ENCODE measurements around the gene SPOPL.
A peak's percentile ranks its signal among the peaks of the same experiment; 100 is the strongest.
"Not testable (repeated sequence)": the region's sequence is repeated elsewhere in the genome, so short reads cannot be mapped to it uniquely, and the experiment has no call there.

SPOPL gene

GRCh38 chr2:138524353-138524752, 22.8 kb downstream of the SPOPL start:
- DNase-seq, result not testable (repeated sequence)

DNA sequence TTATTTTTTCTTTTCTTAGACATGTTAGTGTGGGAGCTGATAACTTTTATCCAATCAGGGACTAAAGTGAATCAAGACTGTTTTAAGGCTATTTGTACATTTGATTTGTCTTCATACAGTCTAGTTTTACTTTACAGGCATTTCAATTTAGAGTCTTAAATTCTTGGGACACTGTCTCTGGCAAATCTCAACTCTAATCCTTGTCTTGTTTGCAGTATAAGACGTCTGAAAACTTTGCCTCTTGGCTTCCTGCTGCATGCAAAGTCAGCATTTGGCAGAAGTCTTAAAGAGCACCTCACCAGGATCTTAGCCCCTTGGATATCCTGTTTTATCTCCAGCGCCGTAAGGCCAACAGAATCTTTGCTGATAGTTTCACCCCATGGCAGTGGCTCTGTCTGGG, 30.3 kb downstream of the SPOPL start:
- DNase-seq, result no peak

DNA sequence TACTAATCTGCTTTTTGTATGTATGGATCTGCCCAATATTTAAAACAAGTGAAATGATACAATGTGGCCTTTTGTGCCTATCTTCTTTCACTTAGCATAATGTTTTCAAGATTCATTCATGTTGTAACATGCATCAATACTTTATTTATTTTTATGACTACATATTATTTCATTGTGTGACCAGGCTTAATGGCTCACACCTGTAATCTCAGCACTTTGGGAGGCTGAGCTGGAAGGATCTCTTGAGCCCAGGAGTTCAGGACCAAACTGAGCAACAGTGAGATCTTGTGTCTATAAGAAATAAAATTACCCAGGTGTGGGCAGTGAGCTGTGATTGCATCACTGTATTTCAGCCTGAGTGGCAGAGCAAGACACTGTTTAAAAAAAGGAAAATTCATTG, 33.2 kb downstream of the SPOPL start:
- DNase-seq, result no peak

- DNase-seq, result peak; percentile 77
These were observed 34.7 kb downstream of the SPOPL start for GRCh38 chr2:138536302-138536701.

DNA sequence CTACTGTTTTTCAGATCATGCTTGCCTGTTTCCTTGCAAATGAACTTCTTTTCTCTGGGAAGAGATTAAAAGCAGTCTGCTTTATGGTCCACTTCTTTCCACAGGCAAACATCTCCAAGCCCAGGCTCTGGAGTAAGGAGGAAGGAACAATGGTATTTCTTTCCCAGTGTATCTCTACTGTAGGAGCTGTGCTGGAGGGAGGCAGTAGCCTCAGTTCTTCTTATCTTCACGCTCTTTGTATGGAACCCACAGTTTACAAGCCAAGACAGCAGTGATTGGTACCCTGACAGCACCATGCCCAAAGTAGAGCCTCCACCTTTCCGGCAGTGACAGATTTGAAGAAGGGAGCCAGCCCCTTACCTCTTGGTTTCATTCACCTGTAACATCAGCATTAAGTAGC, 35.2 kb downstream of the SPOPL start:
- no peak for DNase-seq

DNA sequence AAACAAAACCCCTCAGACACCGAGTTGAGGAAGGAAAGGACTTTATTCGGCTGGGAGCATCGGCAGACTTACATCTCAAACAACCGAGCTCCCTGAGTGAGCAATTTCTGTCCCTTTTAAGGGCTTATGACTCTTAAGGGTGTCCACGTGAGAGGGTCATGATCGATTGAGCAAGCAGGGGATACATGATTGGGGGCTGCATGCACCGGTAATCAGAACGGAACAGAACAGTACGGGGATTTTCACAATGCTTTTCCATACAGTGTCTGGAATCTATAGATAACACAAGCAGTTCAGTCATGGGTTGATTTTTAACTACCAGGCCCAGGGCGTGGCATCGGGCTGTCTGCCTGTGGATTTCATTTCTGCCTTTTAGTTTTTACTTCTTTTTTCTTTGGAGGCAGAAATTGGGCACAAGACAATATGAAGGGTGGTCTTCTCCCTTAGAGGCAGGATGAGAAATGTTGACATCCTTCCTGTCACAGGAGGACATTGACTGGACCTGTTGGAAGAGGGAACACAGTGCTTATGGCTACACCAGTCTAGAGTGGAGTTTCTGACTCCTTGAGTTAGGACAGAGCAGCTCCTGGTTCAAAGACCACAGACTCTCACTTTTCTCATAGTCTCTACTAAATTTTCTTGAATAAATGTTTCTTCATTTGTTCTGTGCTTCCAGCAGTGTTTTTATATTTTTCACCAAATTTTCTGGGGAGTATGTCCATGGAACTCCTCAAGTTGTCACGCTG, 35.8 kb downstream of the SPOPL start:
- no peak for DNase-seq

DNA sequence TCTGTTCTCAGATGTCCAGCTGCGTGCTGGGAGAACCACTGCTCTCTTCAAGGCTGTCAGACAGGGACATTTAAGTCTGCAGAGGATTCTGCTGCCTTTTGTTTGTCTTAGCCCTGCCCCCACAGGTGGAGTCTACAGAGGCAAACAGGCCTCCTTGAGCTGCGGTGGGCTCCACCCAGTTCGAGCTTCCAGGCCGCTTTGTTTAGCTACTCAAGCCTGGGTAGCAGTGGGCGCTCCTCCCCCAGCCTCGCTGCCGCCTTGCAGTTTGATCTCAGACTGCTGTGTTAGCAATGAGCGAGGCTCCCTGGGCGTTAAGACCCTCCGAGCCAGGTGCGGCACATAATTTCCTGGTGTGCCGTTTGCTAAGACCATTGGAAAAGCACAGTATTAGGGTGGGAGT, 42.6 kb downstream of the SPOPL start:
- not testable (repeated sequence) for DNase-seq

GRCh38 chr2:138548796-138549195, 47.2 kb downstream of the SPOPL start:
- DNase-seq, result no peak

DNA sequence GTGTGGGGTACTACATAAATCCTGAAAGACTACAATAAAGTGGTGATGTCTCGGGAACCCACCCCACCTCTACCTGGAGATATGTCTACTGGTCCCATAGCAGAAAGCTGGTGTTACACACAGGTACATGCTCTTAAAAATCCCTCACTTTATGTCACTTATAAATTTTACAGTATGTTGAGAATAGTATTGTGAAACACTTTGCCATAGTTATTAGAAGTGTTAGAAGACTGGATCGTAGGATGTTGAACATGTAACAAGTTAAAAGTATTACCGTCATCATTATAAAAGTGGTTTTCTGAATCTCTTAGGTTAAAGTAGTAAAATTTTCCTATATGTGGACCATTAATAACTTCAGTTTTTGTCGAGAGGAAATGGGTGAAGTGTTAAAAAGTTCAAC, 48.6 kb downstream of the SPOPL start:
- no peak for DNase-seq

DNA sequence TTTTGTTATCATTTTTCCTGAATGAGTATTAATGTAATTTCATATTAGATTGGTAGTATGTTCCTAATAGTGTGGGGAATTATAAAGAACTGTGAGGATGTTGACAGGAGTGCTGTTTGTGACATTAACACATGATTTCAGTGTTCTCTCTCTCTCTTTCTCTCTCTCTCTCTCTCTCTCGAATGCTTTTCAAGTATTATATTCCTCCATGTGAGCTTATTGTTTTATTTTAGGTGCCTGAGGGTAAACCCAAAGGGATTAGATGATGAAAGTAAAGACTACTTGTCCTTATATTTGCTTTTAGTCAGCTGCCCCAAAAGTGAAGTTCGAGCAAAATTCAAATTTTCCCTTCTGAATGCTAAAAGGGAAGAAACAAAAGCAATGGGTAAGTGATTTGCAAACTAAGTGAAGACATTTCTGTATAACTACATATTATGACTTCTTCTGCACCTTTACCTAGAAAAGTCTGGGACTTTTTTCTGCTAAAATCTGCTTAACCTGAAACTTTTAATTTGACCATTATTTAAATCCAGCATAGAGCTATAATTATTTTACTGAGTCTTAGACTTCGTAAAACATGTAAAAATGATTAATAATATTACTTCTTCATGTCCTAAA, 49.2 kb downstream of the SPOPL start:
- DNase-seq, result no peak

DNA sequence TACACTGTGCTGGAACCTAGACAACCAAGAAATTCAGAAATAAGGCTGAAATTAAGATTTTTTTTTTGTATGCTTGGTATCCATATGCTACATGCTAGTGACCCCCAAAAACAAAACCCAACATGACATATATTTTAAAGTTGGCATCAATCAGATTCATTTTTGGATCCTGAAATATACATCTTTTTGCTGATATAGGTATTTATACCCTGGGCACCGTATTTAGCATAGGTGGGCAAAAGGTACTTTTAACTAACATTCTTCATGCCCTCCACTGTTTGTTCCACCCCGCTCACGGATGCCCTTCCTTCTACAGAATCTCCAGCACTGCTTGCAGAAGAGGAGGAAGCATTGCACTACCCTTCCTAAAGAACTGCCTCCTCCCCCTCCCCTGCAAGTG, 52.6 kb downstream of the SPOPL start:
- no peak for DNase-seq

DNA sequence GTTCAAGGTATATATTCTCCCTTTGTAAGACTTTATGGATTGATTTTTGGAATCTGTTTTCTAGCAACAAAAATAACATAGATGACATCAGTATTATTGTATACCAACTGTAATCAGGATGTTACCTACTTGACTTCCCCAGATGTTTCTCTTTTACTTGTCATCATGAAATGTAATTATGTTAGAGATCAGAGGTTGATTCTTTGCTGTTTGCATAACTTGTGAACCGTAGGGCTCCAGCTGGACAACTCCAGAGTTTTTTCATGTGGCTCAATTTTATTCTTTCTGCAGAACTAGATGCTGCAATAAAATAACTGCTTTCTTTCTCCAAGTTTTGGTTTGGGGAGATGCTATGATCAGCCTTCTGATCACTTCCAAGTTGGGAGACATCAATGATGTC, 58.1 kb downstream of the SPOPL start:
- DNase-seq, result no peak

DNA sequence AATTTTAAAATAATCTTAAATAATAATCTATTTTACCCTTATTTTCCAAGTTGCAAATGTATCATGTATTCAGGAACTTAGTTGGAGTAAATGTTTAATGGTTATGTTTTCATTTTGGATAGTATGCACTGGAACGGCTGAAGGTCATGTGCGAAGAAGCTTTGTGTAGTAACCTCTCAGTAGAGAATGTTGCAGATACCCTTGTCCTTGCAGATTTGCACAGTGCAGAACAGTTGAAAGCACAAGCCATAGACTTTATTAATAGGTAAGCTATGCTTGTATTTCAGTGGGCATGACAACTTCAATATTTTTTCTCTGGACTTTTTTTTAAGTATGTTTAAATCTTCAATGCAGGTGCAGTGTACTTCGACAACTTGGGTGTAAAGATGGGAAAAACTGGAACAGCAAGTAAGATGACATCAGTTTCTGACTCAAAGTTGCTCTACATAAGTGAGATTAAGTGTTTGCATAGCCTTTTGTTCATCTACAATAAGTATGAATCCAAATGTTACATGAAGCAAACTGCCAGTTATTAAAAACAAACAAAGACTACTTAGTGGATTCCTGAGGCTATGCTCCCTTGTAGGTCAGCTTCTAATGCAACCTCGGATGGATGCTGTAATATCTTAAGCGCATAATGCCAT, 63.1 kb downstream of the SPOPL start:
- DNase-seq, result no peak

GRCh38 chr2:138565230-138565598, 63.6 kb downstream of the SPOPL start:
- no peak for DNase-seq

DNA sequence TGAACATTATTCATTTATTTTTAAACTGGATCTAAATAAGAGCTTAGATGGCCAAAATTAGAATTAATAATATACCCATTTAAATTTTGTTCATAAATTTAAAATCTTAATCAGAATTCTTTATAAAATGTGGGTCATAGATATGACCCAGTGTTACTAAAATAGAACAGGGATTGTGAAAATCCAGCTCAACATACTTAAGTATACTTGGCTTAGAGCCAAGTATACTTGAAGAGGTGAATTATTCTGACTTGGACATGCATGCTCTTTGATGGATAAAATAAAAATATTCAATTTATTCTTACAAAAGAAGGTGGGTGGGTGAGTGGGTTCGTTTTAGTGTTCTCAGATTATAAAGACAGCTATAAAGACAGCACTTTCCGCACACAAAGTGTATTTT, 70.7 kb downstream of the SPOPL start:
- DNase-seq, result no peak

DNA sequence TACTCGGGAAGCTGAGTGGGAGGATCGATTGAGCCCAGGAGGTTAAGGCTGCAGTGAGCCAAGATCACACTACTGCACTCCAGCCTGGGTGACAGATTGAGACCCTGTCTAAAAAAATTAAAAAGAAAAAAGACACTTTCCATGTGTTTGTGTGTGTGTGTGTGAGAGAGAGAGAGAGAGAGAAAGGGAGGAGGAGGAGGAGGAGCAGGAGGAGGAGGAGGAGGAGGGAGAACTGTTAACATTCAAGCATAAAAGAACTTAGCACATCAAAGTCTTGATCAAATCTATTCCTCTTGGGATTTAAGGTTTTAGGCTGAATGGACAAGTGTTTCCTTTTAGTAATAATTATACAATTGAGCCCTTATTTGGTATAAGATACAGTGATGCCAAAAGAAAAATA, 75.5 kb downstream of the SPOPL start:
- no peak for DNase-seq

DNA sequence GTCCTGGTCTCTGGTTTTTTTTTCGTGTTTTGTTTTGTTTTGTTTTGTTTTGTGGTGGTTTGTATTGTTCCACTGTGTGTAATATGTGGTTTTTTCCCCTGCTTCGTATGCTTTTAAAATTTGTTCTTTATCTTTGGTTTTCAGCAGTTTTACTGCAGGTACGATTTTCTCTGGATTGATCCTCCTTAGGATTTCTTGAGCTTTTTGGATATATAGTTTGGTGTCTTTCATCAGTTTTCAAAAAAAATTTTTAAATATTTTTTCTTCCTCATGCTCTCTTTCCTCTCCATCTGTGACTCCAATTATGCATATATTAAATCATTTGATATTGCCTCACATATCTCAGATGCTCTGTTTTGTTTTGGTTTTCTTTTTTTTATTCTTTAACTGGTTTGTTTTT, 78.0 kb downstream of the SPOPL start:
- no peak for DNase-seq

DNA sequence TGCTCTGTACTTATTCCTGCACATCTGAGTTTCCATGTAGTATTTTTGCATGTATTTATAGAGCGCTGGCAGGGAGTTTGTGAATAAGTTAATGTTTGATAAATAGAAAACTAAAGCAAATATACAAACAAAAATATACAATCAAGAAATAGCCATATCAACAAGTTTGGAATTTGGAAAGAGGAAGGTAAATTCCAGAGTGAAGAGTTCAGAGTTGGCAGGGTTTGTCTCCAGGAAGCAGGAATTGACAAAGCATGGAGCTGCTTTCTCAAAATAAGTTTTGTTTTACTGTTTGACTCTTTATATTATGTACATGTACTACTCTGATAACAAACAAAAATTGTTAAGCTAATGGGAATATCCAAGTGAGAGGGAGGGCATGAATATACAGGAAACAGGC, 80.3 kb downstream of the SPOPL start:
- DNase-seq, result no peak

- DNase-seq, result no peak
These were observed 88.1 kb downstream of the SPOPL start for GRCh38 chr2:138589663-138590062.

GRCh38 chr2:138596403-138596802, 94.8 kb downstream of the SPOPL start:
- DNase-seq, result peak; percentile 65

- no peak for DNase-seq
These were observed 99.3 kb downstream of the SPOPL start for GRCh38 chr2:138600732-138601457.

DNA sequence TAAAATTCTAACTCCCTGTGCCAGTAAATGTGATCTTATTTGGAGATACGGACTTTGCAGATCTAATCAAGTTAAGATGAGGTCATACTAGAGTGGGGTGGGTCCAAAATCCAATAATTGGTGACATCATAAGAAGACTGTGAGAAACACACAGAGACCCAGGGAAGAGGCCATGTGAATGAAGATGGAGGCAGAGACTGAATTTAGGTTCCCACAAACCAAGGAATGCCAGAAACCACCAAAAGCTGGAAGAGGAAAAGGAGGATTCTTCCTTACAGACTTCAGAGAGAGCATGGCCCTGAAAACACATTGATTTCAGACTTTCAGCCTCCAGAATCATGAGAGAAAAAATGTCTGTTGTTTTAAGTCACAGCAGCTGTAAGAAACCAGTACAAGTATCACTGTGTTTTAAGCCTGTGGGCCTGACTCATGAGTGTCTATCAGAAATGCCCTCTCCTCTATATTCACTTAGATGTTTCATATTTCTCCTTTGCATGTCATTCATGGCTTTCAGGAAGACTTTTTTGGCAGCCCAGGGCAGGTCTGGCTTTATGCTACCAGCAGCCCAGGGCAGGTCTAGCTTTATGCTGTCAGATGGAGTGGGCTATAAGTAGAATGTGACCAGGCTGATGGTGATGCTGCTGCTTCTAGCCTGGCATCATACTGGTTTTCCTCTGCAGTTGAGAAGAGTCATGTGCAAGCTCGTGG, 100.0 kb downstream of the SPOPL start:
- no peak for DNase-seq

DNA sequence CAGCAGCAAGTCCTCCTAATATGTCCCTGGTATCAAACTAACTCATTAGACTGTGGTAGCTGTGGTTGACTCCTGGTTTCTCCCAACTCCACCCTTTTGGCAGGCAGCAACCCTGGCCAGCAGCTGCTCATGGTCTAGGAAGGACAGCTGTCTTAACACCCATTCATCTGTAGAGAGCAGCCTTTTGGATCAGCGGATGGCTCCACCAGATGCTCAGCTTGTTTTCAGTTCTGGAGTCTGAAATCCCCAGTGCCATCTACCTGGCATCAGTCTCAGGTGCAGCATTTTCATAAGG, 100.5 kb downstream of the SPOPL start:
- no peak for DNase-seq
